ENCODE measurements around the gene SH3GL2. TPM values are rescaled to one million over a fixed set of nuclear protein-coding genes. Genes with fewer than 3 reads are reported as not detected.

The SH3GL2 gene
- total RNA-seq: not detected

DNA sequence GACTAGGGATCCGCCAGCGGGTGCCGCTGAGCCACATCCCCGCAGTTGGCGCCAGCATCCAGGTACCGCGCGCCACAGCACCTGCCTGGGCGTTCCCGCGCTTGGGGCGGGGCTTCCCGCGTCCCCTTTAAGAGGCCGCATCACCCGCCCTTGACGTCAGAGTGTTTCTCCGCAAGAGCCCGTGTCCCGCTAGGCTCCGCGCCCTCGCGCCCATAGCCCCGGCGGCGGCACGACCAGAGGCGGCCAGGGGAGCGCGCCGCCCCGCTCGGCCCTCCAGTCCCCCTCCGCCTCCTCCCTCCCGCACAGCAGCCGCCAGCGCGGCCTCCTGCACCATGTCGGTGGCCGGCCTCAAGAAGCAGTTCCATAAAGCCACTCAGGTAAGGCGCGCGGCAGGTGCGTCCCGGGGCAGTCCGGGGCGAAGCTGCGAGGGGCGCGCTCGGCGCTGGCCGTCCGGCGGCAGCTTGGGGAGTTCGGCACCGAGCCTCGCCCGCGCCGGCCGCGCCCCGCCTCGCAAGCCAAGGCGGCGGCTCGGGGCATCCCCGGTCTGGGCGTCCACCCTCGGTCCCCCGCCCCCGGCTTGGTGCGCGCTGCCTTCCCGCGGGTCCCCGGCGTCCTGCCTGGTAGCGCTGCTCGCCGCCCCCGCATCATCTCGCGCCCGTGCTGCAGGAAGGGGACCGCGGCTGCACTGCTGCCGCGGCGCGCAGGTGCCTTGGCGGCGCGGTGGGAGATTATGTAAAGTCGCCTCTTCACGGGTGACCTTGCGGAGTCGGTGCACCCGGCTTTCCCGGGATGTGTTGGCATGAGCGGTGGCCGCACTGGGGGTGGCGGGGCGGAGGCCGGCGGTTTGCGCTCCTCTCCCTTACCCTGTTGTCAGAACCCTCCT lies at the start of gene SH3GL2:
Gene SH3GL2 (plus strand): TSS at position 156 of the 883 bp plus-strand sequence.
- DNase-seq (ENCODE audit: low spot score in 2 of 2) (no peak), ATAC-seq (peak in 1 of 2 donors; percentile 58)
- Mint-ChIP-seq H3K36me3 (peaks cover 0 to 10% of the 10 kb centered on the region in 2 donors), H3K9me3 (peaks cover 9 to 13% of the 10 kb centered on the region in 2 donors), H3K27ac (no peak within 1 kb of the TSS)

DNA sequence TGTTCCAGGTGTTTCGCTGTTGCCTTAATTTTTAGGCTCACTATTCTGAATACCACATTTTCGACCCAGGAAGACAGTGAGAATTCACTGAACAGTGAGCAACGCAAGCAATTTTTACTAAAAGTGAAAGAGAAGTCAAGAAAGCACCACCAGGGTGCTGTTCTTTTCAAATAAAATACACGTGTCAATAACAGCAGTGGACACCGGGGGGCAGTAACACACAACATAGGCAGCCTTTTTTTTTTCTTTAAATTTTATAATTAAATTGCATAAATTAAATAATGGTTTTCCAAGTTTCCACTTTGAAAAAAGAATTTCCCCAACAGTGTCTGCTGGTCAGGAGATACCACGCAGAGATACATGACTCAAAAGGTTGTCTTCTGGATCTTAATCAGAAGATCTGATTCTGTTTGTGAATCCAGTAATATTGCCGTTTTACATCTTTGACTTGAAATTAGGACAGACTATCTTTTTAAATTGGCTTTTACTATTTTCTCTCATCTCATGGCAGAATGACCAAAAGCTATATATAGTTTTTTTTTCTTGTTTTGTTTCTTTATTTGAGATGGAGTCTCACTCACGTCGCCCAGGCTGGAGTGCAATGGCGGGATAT lies 47.1 kb upstream of the SH3GL2 start:
- Mint-ChIP-seq H3K27ac (no peak overlapping the region), H3K36me3 (no peaks in the 10 kb centered on the region), H3K9me3 (peaks cover 0 to 3% of the 10 kb centered on the region in 2 donors)
- peak in 1 of 2 donors; percentile 25 for DNase-seq (ENCODE audit: low spot score in 2 of 2)
- ATAC-seq: no peak

DNA sequence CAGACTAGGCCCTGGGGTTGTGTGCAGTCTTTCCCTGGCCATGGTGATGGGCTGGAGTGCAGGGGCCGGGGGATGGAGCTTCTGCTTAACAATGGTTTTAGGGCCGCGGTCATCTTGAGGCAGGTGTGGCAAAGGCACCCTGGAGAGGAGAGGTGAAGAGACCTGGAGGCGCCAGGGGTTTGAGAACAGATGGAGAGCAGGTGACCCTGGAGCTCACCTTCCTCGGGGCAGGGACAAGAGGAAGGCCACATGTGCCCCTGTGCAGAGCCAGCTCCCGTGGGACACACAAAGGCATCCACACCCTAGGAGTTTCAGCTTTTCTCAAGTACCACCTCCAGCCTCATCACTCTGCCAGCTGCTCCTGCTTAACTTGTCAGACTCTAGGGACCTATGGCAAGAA lies 46.4 kb upstream of the SH3GL2 start:
- ATAC-seq (no peak), DNase-seq (ENCODE audit: low spot score in 2 of 2) (no peak)
- Mint-ChIP-seq H3K27ac (no peak overlapping the region), H3K9me3 (peaks cover 0 to under 1% of the 10 kb centered on the region in 2 donors), H3K36me3 (no peaks in the 10 kb centered on the region)

DNA sequence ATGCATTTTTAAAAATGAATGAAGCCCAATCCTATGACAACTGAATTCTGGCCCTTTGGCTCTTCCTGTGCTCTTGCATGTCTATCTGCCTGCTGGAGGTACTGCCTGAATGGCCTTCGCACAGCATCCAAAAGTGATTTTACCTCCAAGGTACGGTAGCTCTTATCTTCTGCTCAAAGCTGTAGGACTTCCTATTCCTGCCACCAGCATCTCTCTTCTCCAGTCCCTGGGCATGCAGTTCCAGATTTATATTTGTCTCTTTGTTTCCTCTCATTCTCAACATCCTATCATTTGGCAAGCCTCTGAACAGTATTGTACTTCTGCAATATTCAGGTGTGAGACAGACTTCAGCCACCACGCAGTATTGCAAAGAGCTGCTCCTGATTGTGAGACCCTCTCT lies 43.7 kb upstream of the SH3GL2 start:
- ATAC-seq (no peak), DNase-seq (ENCODE audit: low spot score in 2 of 2) (no peak)
- no peaks in the 10 kb centered on the region for H3K36me3 Mint-ChIP-seq
- no peaks in the 10 kb centered on the region for H3K9me3 Mint-ChIP-seq
- H3K27ac Mint-ChIP-seq: no peak overlapping the region

DNA sequence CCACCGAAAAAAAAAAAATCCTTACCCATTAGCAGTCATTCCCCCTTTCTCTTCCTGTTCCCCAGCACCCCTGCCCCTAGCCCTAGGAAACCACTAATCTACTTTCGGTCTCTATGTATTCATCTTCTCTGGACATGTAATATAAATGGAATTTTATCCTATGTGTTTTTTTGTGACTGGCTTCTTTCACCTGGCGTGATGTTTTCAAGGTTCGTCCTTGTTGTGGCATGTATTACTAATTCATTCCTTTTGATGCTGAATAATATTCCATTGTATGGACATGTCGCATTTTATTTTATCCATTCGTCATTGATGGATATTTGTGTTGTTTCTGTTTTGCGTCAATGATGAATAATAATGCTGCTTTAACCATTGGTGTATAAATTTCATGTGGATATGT lies 42.8 kb upstream of the SH3GL2 start:
- DNase-seq (ENCODE audit: low spot score in 2 of 2) (no peak), ATAC-seq (no peak)
- Mint-ChIP-seq H3K9me3 (peaks cover 0 to 7% of the 10 kb centered on the region in 2 donors), H3K27ac (no peak overlapping the region), H3K36me3 (no peaks in the 10 kb centered on the region)

DNA sequence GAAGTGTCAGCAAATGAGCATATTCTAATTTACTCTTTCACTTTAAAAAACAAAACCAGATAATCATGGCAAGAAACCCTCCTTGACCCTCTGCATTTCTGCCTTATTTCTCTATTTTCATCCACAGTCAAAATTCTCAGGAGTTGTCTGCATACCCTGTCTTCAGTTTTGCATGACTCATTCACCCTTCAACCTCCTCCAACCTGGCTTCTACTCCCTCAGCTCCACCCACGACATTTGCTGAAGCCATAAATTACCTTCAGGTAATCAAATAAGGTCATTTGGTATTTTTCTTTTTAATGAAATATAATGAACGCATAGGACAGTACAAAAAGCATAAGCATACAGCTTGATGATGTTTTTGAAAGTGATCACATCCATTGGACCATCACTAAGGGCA lies 27.8 kb upstream of the SH3GL2 start:
- ATAC-seq: no peak
- Mint-ChIP-seq H3K36me3 (no peaks in the 10 kb centered on the region), H3K27ac (no peak overlapping the region), H3K9me3 (peaks cover 14 to 20% of the 10 kb centered on the region in 2 donors)
- no peak for DNase-seq (ENCODE audit: low spot score in 2 of 2)

DNA sequence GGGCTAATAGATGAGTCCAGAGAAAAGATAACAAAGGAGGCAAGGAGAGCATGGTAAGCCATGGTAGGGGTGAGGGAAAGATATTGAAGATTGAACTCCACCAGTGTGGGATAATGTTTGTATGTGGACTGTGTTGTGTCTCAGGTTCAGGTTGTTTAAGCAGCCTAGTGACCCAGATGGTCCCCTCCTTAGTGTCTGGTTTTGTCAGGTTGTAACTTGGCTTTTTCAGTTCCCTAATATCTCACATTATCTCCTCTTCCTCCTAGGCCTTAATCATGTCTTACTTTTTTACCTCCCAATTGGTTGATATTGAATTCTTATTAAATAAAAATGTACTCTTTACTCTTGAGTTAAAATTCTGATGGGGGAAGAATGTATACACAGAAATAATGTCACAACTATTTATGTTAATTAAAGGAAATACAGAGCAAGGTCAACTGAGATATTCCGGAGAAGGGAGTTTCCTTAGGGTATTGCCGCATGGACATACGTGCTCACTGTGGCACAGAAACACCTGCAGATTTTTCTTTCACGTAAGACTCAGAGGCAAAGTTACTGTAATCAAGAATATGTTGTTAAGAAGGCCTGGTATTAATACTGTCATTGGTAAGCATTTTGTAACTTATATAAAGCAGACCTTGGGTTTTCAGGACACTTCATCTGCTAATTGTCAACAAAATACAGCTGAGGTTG lies 23.4 kb upstream of the SH3GL2 start:
- H3K36me3 Mint-ChIP-seq: no peaks in the 10 kb centered on the region
- H3K27ac Mint-ChIP-seq: no peak overlapping the region
- ATAC-seq (no peak), DNase-seq (ENCODE audit: low spot score in 2 of 2) (no peak)
- H3K9me3 Mint-ChIP-seq: peaks cover 0 to 18% of the 10 kb centered on the region in 2 donors

DNA sequence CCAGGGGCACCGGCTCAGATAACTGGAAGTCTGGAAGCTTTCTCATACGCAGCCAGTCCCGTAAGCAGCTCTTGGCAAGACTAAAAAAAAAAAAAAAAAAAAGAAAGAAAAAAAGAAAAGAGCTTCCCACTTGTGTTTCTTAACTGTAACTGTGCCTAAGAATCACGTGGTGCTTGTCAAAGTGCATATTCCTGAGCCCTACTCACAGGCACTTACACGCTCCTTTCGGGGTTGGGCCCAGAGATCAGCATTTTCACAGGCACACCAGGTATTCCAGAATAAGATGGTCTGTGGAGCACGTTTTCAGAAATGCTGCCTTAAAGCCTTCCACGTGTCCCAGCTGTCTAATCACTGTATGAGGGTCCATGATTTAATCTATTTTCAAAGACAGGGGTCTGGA lies 22.6 kb upstream of the SH3GL2 start:
- Mint-ChIP-seq H3K36me3 (no peaks in the 10 kb centered on the region), H3K9me3 (peaks cover 0 to 18% of the 10 kb centered on the region in 2 donors), H3K27ac (no peak overlapping the region)
- ATAC-seq: no peak
- no peak for DNase-seq (ENCODE audit: low spot score in 2 of 2)

DNA sequence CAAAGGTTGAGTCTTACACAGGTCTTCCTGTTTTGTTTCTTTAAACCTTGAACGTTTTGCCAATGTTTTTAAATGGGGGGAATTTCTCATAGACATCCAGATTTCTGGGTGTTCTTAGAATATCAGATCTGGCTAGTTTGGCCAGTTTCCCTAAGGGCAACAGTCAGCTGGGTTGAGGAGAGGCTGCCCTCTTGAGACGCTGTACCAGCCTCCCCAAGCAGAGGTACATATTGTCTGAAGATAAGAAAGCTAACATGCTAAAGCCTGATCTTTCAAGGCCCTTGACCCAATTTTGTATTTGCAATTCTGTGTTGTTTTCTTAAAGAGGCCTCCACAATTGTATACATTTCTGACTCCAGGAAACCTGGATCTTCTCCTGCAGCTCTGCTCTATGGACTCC lies 21.9 kb upstream of the SH3GL2 start:
- no peak for ATAC-seq
- Mint-ChIP-seq H3K27ac (no peak overlapping the region), H3K9me3 (peaks cover 1 to 18% of the 10 kb centered on the region in 2 donors), H3K36me3 (no peaks in the 10 kb centered on the region)
- DNase-seq (ENCODE audit: low spot score in 2 of 2): no peak

DNA sequence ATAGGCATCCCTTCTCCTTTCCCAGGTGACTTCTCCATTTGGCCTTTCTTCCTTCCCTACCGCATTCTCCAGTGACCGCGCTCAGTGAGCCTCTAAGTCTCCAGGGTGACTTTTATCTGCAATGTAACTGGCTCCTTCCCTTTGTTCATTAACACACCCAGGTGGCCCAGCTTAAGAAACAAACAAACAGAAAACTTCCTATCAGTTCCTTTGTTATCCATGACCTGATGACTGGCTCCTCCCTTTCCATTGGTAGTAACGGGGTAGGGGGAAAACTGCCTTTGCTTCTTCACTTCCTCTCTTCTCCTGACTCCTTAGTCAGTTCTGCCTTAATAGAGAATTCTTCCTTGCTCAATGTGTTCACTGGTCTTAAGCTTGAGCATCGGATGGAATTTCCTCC lies 7.0 kb upstream of the SH3GL2 start:
- H3K27ac Mint-ChIP-seq: no peak overlapping the region
- no peaks in the 10 kb centered on the region for H3K36me3 Mint-ChIP-seq
- ATAC-seq: no peak
- peaks cover 8 to 19% of the 10 kb centered on the region in 2 donors for H3K9me3 Mint-ChIP-seq
- no peak for DNase-seq (ENCODE audit: low spot score in 2 of 2)

DNA sequence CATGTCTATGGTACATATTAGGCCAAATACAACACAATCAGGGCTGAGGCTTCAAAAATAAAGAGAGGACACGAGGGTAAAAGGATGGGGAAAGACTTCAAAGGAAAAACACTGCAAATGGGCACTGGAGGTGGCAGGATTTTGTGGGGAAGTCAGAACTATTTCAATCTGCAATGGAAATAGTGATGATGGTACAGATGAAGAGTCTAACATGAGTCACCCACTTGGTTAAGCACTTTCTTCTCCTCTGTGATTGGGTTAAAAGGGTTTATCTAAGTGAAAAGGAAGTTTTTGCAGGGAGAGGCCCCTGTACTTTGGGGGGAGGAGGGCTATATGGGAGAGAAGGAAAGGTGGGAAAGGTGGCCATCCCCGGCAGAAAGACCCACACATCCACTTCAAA lies 4.5 kb upstream of the SH3GL2 start:
- Mint-ChIP-seq H3K9me3 (peaks cover 14 to 19% of the 10 kb centered on the region in 2 donors), H3K36me3 (peaks cover 0 to 10% of the 10 kb centered on the region in 2 donors), H3K27ac (no peak overlapping the region)
- DNase-seq (ENCODE audit: low spot score in 2 of 2): no peak
- no peak for ATAC-seq

DNA sequence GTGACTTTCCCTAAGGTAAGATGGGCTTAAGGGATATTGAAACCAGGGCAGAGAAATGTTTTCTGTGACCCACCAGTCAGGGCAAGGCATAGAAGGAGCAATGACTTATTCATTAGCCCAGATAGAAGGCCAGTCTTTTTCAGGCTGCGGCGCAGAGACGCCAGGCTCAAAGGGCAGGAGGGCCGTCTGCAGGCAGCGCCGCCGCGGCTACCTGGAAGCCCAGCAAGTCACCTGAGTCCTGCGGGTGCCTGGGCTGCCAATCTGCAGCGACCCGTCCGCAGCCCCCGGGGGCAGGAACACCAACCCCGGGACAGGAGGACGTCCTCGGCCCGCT lies 322 bp upstream of the SH3GL2 start:
- H3K9me3 Mint-ChIP-seq: peaks cover 14 to 19% of the 10 kb centered on the region in 2 donors
- ATAC-seq (no peak), DNase-seq (ENCODE audit: low spot score in 2 of 2) (no peak)
- H3K36me3 Mint-ChIP-seq: peaks cover 0 to 10% of the 10 kb centered on the region in 2 donors
- no peak overlapping the region for H3K27ac Mint-ChIP-seq

DNA sequence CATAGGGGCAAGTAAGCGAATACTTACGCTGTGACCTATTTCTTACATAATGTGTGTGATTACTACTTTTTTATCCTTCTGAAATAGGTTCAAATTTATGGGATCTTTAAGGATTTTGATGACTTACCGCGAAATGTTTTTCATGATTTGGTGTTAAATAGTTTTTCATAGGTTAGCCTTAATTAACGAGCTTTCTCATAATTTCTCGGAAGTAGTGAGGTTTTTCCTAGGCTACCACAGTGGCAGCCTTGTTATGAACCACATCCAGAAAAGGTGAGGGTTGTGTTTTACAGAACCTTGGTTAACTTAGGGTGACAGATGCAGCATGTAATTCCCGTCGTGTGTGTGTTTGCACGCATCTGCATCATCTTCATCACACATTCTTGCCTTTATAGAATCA lies 1.3 kb downstream of the SH3GL2 start:
- Mint-ChIP-seq H3K36me3 (peaks cover 0 to 10% of the 10 kb centered on the region in 2 donors), H3K27ac (no peak overlapping the region), H3K9me3 (peaks cover 6 to 9% of the 10 kb centered on the region in 2 donors)
- ATAC-seq: no peak
- no peak for DNase-seq (ENCODE audit: low spot score in 2 of 2)

DNA sequence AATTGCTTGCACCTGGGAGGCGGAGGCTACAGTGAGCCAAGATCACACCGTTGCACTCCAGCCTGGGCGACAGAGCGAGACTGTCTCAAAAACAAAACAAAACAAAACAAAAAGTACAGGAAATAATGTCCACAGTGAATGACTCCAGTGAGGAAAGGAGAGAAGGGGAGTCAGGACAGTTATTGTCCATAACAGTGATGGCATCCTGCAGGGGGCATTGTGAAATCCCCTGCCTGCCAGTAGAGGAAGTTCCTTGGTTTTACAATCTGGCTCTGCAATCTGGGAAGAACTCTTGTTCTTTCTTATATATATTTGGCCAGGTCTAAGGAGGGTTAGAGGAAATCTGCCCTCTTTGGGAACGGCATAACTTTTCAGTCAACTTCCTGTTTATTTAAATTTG lies 8.2 kb downstream of the SH3GL2 start:
- H3K27ac Mint-ChIP-seq: no peak overlapping the region
- H3K9me3 Mint-ChIP-seq: peaks cover 3 to 7% of the 10 kb centered on the region in 2 donors
- ATAC-seq (no peak), DNase-seq (ENCODE audit: low spot score in 2 of 2) (no peak)
- H3K36me3 Mint-ChIP-seq: peaks cover 0 to 7% of the 10 kb centered on the region in 2 donors

DNA sequence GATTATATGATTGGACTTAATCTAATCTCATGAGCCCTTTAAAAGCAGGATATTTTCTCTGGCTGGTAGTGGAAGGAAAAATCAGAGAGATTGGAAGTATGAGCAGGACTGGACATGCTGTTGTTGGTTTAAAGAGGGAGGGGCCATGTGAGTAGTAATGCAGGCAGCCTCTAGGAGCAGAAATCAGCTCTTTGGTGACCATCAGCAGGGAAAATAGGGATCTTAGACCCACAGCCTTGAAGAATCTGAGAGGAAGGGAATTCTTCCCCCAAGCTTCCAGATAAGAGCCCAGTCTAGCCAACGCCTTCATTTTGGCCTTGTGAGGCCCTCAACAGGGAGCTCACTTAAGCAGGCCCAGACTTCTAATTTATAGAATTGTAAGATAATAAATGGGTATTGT lies 9.5 kb downstream of the SH3GL2 start:
- H3K9me3 Mint-ChIP-seq: peaks cover 3 to 7% of the 10 kb centered on the region in 2 donors
- no peak for ATAC-seq

DNA sequence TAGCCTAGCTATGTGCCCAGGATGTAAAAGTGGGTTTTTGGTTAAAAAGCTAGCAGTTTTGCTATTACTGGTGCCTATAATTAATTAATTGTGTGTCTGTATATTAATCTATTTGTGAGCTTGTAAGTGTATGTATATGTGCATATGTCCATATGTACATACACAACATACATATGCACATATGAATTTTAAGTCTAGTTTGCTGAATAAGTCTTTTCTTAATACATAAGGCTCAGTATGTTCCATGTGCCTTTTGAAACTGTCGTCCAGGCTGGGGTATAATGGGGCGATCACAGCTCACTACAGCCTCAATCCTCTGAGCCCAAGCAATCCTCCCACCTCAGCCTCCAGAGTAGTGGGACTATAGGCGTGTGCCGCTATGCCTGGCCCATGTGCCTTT lies 10.1 kb downstream of the SH3GL2 start:
- Mint-ChIP-seq H3K36me3 (peaks cover 0 to 7% of the 10 kb centered on the region in 2 donors), H3K27ac (no peak overlapping the region), H3K9me3 (peaks cover 3 to 7% of the 10 kb centered on the region in 2 donors)
- DNase-seq (ENCODE audit: low spot score in 2 of 2) (no peak), ATAC-seq (no peak)

More for the DNA sequence above, 9.5 kb downstream of the SH3GL2 start:
- Mint-ChIP-seq H3K36me3 (peaks cover 0 to 7% of the 10 kb centered on the region in 2 donors), H3K27ac (no peak overlapping the region)
- DNase-seq (ENCODE audit: low spot score in 2 of 2): no peak

DNA sequence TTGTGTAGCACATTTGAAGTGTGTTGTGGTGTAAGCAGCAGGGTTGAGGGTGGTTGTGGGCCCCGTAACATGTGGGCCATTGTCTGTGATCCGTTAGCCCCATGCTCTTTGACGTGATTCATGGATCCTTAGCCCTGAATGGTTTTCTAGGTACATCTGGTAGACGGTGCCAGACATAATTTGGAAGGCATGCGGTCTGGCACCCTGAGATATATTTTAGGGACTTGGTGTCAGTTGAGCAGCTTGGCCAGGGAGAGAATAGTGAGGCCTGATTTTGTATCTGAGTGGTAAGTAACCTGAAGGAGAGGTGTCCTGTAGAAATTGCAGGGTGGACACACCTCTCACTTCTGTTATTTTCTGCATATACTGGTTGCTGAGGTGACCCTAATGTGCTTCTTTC lies 10.9 kb downstream of the SH3GL2 start:
- H3K27ac Mint-ChIP-seq: no peak overlapping the region
- H3K36me3 Mint-ChIP-seq: peaks cover 0 to 7% of the 10 kb centered on the region in 2 donors
- no peak for ATAC-seq
- H3K9me3 Mint-ChIP-seq: peaks cover 3 to 7% of the 10 kb centered on the region in 2 donors
- no peak for DNase-seq (ENCODE audit: low spot score in 2 of 2)

Measured in activated naive CD4-positive, alpha-beta T cell treated with anti-CD3 and anti-CD28 coated beads, Interleukin-2, amount 50 U/mL, for 72 hours (primary cell).